CD1c-positive myeloid dendritic cell (primary cell): ENCODE data around the gene CLCN7.

Source experiments
- DNase-seq: peaks from one replicate; pipeline ENCODE4 v3.0.0-alpha.2; 2016; ENCODE audit errors: extremely low spot score

CLCN7 gene

GRCh38 chr16:1474796-1475551, at the start of gene CLCN7:
Gene CLCN7, minus strand, starts transcription at chr16:1475028. Its CDS starts 54 bp downstream, at chr16:1474974.
- peak; percentile 93 for DNase-seq

- DNase-seq: no peak
These were observed 49.5 kb upstream of the CLCN7 start for GRCh38 chr16:1524366-1524765.

GRCh38 chr16:1523581-1524245, 48.9 kb upstream of the CLCN7 start:
- DNase-seq: no peak

- DNase-seq: no peak
These were observed 45.6 kb upstream of the CLCN7 start for GRCh38 chr16:1520461-1520860.

GRCh38 chr16:1519831-1520230, 45.0 kb upstream of the CLCN7 start:
- DNase-seq: no peak

GRCh38 chr16:1518626-1519135, 43.9 kb upstream of the CLCN7 start:
- no peak for DNase-seq

GRCh38 chr16:1514507-1514906, 39.7 kb upstream of the CLCN7 start:
- no peak for DNase-seq

- no peak for DNase-seq
These were observed 37.9 kb upstream of the CLCN7 start for GRCh38 chr16:1512774-1513173.

- no peak for DNase-seq
These were observed 37.1 kb upstream of the CLCN7 start for GRCh38 chr16:1511662-1512569.

GRCh38 chr16:1510941-1511351, 36.1 kb upstream of the CLCN7 start:
- no peak for DNase-seq

- no peak for DNase-seq
These were observed 35.4 kb upstream of the CLCN7 start for GRCh38 chr16:1510272-1510671.

- no peak for DNase-seq
These were observed 34.7 kb upstream of the CLCN7 start for GRCh38 chr16:1509307-1510221.

GRCh38 chr16:1508494-1509187, 33.8 kb upstream of the CLCN7 start:
- DNase-seq: no peak

- no peak for DNase-seq
These were observed 31.8 kb upstream of the CLCN7 start for GRCh38 chr16:1506494-1507213.

GRCh38 chr16:1505912-1506311, 31.1 kb upstream of the CLCN7 start:
- DNase-seq: no peak

- no peak for DNase-seq
These were observed 30.4 kb upstream of the CLCN7 start for GRCh38 chr16:1505073-1505844.

- no peak for DNase-seq
These were observed 28.5 kb upstream of the CLCN7 start for GRCh38 chr16:1503110-1503955.
